Body of pancreas (tissue), 4 donors: Measurements from ENCODE around the gene STAT4. TPM values are rescaled to one million over a fixed set of nuclear protein-coding genes. Genes with fewer than 3 reads are reported as not detected.

Experiments used
- ATAC-seq: fragments of 150-250 bp; one replicate; pipeline ENCODE4 v1.9.1; 2016
- DNase-seq, 4 donors: peaks; one replicate each; pipeline ENCODE4 v3.0.0-alpha.2; 2019
- H3K27ac ChIP-seq, 4 donors: fragments of 200-600 bp; sonication (generic); 1 replicate in 3 of 4; 2 replicates in 1 of 4; pipeline versions ENCODE4 v1.5.1 to v1.6.1; 2016 to 2019; ENCODE audit warnings: mild to moderate bottlenecking in 1 of 4, mixed read lengths in 1 of 4, moderate library complexity in 1 of 4
- H3K27me3 ChIP-seq, 2 donors: fragments of 200-600 bp; sonication (generic); one replicate each; pipeline ENCODE4 v1.6.0; 2016; ENCODE audit warnings: mild to moderate bottlenecking in 1 of 2
- H3K36me3 ChIP-seq, 2 donors: fragments of 200-600 bp; sonication (generic); replicated peaks in 1 of 2; 2 replicates each; pipeline ENCODE4 v1.5.1; 2016; ENCODE audit warnings: low read depth in 2 of 2; ENCODE audit not compliant: insufficient read depth in 1 of 2
- H3K4me1 ChIP-seq: fragments of 200-600 bp; sonication (generic); one replicate; pipeline ENCODE4 v1.6.0; 2016
- H3K4me3 ChIP-seq, 2 donors: fragments of 200-600 bp; sonication (generic); 1 replicate in 1 of 2; 2 replicates in 1 of 2; pipeline ENCODE4 v1.5.1; 2016 to 2019
- H3K9me3 ChIP-seq, 3 donors: fragments of 200-600 bp; sonication (generic); 1 replicate in 2 of 3; 2 replicates in 1 of 3; pipeline ENCODE4 v1.5.1; 2016
- POLR2A ChIP-seq, 3 donors: fragments of 450-650 bp; IDR thresholded peaks; one replicate each; pipeline ENCODE4 v1.6.1; 2016; ENCODE audit warnings: antibody characterized with exemption in 3 of 3, mild to moderate bottlenecking in 2 of 3
- WGBS, 2 donors: methylation state at CpG; one replicate each; pipeline ENCODE4 v1.1.5; 2017; 5-methylcytosine and 5-hydroxymethylcytosine counted together
- intact Hi-C: fragments of 100-400 bp; cut with DNase I; formaldehyde crosslinking; loops from one replicate; pipeline ENCODE4 v1.15.1; 2023
- total RNA-seq, 2 donors: library from RNA; depleted of rRNA; stranded (reverse); fragments of >200 nt; gene quantifications; one replicate each; pipeline ENCODE4 v1.1.0, GENCODE V29; 2016
- TF ChIP-seq, protein P1 (sequence below), 7 experiments: fragments of 450-650 bp in 4 of 7; fragments of 200-600 bp in 3 of 7; sonication (generic) in 3 of 7; IDR thresholded peaks; one replicate each; pipeline ENCODE4 v1.5.1; 2016 to 2019; ENCODE audit warnings: antibody characterized with exemption in 7 of 7

STAT4 gene
- total RNA-seq, 2 donors from 2014 or later = 0.52 to 2.6 TPM

DNA sequence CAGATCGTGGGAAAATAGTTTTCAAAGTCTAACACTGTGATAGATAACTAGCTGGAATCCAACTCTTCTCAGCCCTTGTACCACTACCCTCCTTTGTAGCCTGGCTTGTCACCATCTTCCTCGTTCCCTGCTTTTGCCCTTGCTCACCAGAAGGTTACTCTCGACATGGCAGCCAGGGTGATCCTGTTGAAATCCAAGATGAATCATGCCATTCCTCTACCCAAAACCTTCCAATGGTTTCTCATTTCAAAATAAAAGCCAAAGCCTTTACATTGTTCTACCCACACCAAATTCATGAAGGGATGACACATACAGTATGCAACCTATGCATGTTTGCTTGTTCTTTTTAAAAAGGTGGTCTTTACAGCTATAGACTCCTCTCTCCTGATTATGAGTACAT lies 45.7 kb downstream of the STAT4 start:
- Histone ChIP-seq H3K27ac (no peak overlapping the region), H3K36me3 (no peaks in the 10 kb centered on the region), H3K4me1 (no peaks in the 10 kb centered on the region), H3K27me3 (no peaks in the 10 kb centered on the region), H3K9me3 (no peaks in the 10 kb centered on the region), H3K4me3 (no peak overlapping the region)
- intact Hi-C loops = no loop called here
- no peak for DNase-seq
- ATAC-seq = no peak
- no peak for TF ChIP-seq POLR2A (IDR thresholded peaks at IDR 0.05)
- TF ChIP-seq, protein P1, sequence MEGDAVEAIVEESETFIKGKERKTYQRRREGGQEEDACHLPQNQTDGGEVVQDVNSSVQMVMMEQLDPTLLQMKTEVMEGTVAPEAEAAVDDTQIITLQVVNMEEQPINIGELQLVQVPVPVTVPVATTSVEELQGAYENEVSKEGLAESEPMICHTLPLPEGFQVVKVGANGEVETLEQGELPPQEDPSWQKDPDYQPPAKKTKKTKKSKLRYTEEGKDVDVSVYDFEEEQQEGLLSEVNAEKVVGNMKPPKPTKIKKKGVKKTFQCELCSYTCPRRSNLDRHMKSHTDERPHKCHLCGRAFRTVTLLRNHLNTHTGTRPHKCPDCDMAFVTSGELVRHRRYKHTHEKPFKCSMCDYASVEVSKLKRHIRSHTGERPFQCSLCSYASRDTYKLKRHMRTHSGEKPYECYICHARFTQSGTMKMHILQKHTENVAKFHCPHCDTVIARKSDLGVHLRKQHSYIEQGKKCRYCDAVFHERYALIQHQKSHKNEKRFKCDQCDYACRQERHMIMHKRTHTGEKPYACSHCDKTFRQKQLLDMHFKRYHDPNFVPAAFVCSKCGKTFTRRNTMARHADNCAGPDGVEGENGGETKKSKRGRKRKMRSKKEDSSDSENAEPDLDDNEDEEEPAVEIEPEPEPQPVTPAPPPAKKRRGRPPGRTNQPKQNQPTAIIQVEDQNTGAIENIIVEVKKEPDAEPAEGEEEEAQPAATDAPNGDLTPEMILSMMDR (IDR thresholded peaks at IDR 0.05) = no peak
- 64 to 77% methylated on average over 3 of the region's 3 CpGs for WGBS, 2 donors

DNA sequence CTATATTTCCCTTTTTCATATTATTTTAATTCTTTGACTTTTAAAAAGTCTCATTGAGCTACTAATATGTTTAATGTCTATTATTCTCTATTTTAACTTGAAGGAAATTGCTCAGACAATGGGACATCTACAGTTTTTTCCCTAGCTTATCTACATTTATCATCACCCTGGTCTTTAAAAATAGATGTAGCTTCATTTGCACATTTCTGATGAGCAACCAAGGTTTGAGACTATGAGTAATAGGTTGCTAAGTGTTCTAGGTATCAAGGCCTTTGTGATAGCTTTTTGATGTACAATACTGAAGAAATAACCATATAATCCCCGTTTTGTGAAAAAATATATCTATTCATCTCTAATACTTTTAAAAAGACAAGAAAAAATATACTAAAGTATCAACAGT lies 47.0 kb downstream of the STAT4 start:
- intact Hi-C loops = no loop called here
- no peak for DNase-seq
- Histone ChIP-seq H3K36me3 (no peaks in the 10 kb centered on the region), H3K9me3 (no peaks in the 10 kb centered on the region), H3K4me1 (no peaks in the 10 kb centered on the region), H3K4me3 (no peak overlapping the region), H3K27ac (no peak overlapping the region), H3K27me3 (no peaks in the 10 kb centered on the region)
- WGBS, 2 donors = 72 to 76% methylated on average over 1 of the region's 1 CpG
- no peak for ATAC-seq
- TF ChIP-seq, protein P1 (IDR thresholded peaks at IDR 0.05) = no peak
- TF ChIP-seq POLR2A (IDR thresholded peaks at IDR 0.05) = no peak

GRCh38 chr2:191100216-191100615 lies 50.6 kb downstream of the STAT4 start:
- intact Hi-C loops = no loop called here
- H3K27me3 ChIP-seq = no peaks in the 10 kb centered on the region
- no peak overlapping the region for H3K4me3 ChIP-seq
- no peak for ATAC-seq
- no peak for DNase-seq
- TF ChIP-seq, protein P1 (IDR thresholded peaks at IDR 0.05) = no peak
- TF ChIP-seq POLR2A (IDR thresholded peaks at IDR 0.05) = no peak
- no peaks in the 10 kb centered on the region for H3K9me3 ChIP-seq
- WGBS, 2 donors = 90% methylated on average over 5 of the region's 5 CpGs
- no peaks in the 10 kb centered on the region for H3K36me3 ChIP-seq
- no peaks in the 10 kb centered on the region for H3K4me1 ChIP-seq
- no peak overlapping the region for H3K27ac ChIP-seq

GRCh38 chr2:191087311-191087710 lies 63.5 kb downstream of the STAT4 start:
- 96 to 98% methylated on average over 2 of the region's 2 CpGs for WGBS, 2 donors
- no peaks in the 10 kb centered on the region for H3K4me1 ChIP-seq
- H3K27ac ChIP-seq = no peak overlapping the region
- ATAC-seq (no peak), DNase-seq (no peak)
- intact Hi-C loops = no loop called here
- H3K36me3 ChIP-seq = no peaks in the 10 kb centered on the region
- no peak overlapping the region for H3K4me3 ChIP-seq
- no peaks in the 10 kb centered on the region for H3K9me3 ChIP-seq
- no peak for TF ChIP-seq POLR2A (IDR thresholded peaks at IDR 0.05)
- TF ChIP-seq, protein P1 (IDR thresholded peaks at IDR 0.05) = no peak
- no peaks in the 10 kb centered on the region for H3K27me3 ChIP-seq

- ATAC-seq (no peak), DNase-seq (no peak)
- no peaks in the 10 kb centered on the region for H3K4me1 ChIP-seq
- no peaks in the 10 kb centered on the region for H3K9me3 ChIP-seq
- no peaks in the 10 kb centered on the region for H3K27me3 ChIP-seq
- intact Hi-C loops = no loop called here
- TF ChIP-seq, protein P1 (IDR thresholded peaks at IDR 0.05) = no peak
- no peak for TF ChIP-seq POLR2A (IDR thresholded peaks at IDR 0.05)
- H3K36me3 ChIP-seq = no peaks in the 10 kb centered on the region
- H3K27ac ChIP-seq = no peak overlapping the region
- no peak overlapping the region for H3K4me3 ChIP-seq
These were observed 64.1 kb downstream of the STAT4 start for GRCh38 chr2:191086706-191087105.
